Measurements from ENCODE around the gene MTOR.

DNA sequence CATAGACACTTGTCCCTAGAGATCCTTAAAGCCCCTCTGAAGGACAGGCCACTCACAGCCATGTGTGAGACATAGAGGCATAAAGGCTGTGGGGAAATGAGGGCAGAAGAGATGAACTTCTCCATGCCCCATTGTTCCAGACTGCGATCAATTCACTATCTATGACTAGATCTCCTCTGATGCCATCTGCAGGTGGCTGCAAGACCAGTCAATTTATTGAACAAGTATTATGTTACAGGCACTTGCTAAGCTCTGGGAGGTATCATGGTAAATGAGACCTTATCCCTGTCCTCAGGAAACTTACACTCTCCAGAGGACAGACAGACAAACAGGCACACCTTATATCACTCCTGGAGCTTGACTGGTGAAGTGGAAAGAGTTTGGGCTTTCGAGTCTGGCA, 33.6 kb upstream of the MTOR start:
- no peak for TF ChIP-seq POU2F2 (IDR thresholded peaks at IDR 0.05; ENCODE audit: low read depth, low read length)
- no peak for TF ChIP-seq POLR2A (IDR thresholded peaks at IDR 0.05; ENCODE audit: low read depth, low read length)
- TF ChIP-seq POLR2AphosphoS5 (IDR thresholded peaks at IDR 0.05; ENCODE audit: low read depth, low read length): no peak
